NCI-H1092 (cell line): Measurements from ENCODE around the gene POLD1.
A peak's percentile ranks its signal among the peaks of the same experiment; 100 is the strongest.
"Not testable (repeated sequence)": the region's sequence is repeated elsewhere in the genome, so short reads cannot be mapped to it uniquely, and the experiment has no call there.

Experiments used
- DNase-seq: peaks from one replicate; lab custom pipeline; 2025; lab: John Stamatoyannopoulos, UW

The POLD1 gene

GRCh38 chr19:50435627-50436026 lies 51.5 kb downstream of the POLD1 start:
- no peak for DNase-seq

GRCh38 chr19:50437862-50438449 lies 53.8 kb downstream of the POLD1 start:
- DNase-seq = no peak

GRCh38 chr19:50439130-50439529 lies 55.0 kb downstream of the POLD1 start:
- DNase-seq = not testable (repeated sequence)

- no peak for DNase-seq
Observed at GRCh38 chr19:50444059-50444458, 59.9 kb downstream of the POLD1 start.

- no peak for DNase-seq
Observed at GRCh38 chr19:50447053-50447452, 62.9 kb downstream of the POLD1 start.

GRCh38 chr19:50447750-50448149 lies 63.6 kb downstream of the POLD1 start:
- no peak for DNase-seq

GRCh38 chr19:50449236-50449899 lies 65.2 kb downstream of the POLD1 start:
- no peak for DNase-seq

GRCh38 chr19:50450369-50451222 lies 66.4 kb downstream of the POLD1 start:
- DNase-seq = no peak

- DNase-seq = no peak
Observed at GRCh38 chr19:50451223-50451534, 67.0 kb downstream of the POLD1 start.

- no peak for DNase-seq
Observed at GRCh38 chr19:50453243-50453642, 69.1 kb downstream of the POLD1 start.

- no peak for DNase-seq
Observed at GRCh38 chr19:50455992-50456391, 71.8 kb downstream of the POLD1 start.

- DNase-seq = no peak
Observed at GRCh38 chr19:50457300-50457699, 73.2 kb downstream of the POLD1 start.

- no peak for DNase-seq
Observed at GRCh38 chr19:50458396-50459066, 74.4 kb downstream of the POLD1 start.

GRCh38 chr19:50459067-50459456 lies 74.9 kb downstream of the POLD1 start:
- DNase-seq = no peak

GRCh38 chr19:50459638-50460037 lies 75.5 kb downstream of the POLD1 start:
- DNase-seq = no peak

- no peak for DNase-seq
Observed at GRCh38 chr19:50460161-50460765, 76.1 kb downstream of the POLD1 start.

- no peak for DNase-seq
Observed at GRCh38 chr19:50461066-50461875, 77.1 kb downstream of the POLD1 start.

GRCh38 chr19:50462970-50463369 lies 78.8 kb downstream of the POLD1 start:
- DNase-seq = no peak

- DNase-seq = no peak
Observed at GRCh38 chr19:50464348-50464747, 80.2 kb downstream of the POLD1 start.

GRCh38 chr19:50465000-50465399 lies 80.9 kb downstream of the POLD1 start:
- DNase-seq = no peak

- peak; percentile 60 for DNase-seq
Observed at GRCh38 chr19:50465986-50466705, 82.0 kb downstream of the POLD1 start.
